GM19238 (cell line): ENCODE results near the gene GP1BA.

ENCODE experiments used
- DNase-seq: peaks from one replicate; pipeline ENCODE4 v3.0.0; 2011; ENCODE audit warnings: low spot score; ENCODE audit not compliant: insufficient read length

GP1BA gene

DNA sequence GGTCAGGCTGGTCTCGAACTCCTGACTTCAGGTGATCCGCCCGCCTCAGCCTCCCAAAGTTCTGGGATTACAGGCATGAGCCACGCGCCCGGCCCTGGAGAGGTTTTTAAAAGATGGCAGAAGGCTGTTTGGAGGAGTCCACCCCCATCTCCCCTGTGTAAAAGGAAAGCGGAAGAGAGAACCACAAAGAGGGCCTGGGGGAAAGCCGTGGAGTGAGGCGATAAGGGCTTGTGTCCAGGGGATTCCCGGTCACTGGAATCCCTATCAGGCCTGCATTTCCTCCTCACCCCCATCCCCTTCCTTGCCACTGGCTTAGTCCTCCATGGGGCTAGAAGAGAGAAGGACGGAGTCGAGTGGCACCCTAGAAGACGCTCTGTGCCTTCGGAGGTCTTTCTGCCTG lies at the start of gene GP1BA:
Gene GP1BA, plus strand, starts transcription at position 315 of the 400 bp plus-strand sequence. CDS start 328 bp downstream, outside the sequence.
- DNase-seq: peak; percentile 28

DNA sequence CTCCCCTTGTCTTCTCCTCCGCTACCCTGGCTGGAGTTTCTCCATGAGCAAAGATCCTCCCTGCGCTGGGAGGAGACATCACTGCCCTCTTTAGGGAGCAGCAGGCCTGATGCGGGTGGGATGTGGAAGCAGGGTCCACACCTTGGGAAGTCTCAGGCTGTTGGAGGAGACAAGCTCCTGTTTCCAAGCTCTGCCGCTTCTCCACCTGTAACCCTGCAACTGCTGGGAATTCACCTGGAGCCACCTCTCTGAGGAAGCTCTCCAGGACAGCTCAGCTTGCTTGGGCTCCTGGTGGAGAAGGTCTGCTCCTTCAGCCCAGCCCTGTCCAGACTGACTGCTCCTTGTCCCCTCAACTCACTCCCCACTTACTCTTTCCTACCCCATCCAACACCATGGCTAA lies 47.6 kb upstream of the GP1BA start:
- no peak for DNase-seq

DNA sequence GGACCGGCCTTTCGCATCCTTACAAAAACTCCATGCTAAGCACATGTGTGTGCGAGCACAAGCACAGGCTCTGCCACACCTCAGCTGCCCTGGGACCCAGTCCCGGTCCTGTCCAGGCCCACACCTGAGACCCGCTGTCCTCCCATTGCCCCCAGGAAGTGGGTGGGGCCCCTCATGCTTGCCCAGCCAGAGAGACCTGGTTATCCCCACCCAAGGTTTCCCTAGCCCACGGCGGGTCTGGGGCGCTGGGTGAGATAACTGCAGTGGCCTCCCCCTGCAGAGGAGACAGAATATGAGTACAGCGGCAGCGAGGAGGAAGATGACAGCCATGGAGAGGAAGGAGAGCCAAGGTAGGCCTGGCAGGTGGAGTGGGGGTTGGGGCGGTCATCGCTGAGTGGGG lies 45.2 kb upstream of the GP1BA start:
- DNase-seq: no peak

DNA sequence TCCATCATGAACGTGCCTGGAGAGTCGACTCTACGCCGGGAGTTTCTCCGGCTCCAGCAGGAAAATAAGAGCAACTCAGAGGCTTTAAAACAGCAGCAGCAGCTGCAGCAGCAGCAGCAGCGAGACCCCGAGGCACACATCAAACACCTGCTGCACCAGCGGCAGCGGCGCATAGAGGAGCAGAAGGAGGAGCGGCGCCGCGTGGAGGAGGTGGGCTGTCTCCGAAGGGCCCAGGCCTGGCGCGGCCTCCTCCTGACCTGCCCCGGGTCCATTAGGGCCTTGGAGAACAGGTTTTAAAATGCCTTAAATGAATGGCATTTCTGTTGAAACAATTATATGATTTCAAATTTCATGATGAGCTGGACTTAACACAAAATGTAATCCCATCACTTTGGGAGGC lies 44.5 kb upstream of the GP1BA start:
- no peak for DNase-seq

DNA sequence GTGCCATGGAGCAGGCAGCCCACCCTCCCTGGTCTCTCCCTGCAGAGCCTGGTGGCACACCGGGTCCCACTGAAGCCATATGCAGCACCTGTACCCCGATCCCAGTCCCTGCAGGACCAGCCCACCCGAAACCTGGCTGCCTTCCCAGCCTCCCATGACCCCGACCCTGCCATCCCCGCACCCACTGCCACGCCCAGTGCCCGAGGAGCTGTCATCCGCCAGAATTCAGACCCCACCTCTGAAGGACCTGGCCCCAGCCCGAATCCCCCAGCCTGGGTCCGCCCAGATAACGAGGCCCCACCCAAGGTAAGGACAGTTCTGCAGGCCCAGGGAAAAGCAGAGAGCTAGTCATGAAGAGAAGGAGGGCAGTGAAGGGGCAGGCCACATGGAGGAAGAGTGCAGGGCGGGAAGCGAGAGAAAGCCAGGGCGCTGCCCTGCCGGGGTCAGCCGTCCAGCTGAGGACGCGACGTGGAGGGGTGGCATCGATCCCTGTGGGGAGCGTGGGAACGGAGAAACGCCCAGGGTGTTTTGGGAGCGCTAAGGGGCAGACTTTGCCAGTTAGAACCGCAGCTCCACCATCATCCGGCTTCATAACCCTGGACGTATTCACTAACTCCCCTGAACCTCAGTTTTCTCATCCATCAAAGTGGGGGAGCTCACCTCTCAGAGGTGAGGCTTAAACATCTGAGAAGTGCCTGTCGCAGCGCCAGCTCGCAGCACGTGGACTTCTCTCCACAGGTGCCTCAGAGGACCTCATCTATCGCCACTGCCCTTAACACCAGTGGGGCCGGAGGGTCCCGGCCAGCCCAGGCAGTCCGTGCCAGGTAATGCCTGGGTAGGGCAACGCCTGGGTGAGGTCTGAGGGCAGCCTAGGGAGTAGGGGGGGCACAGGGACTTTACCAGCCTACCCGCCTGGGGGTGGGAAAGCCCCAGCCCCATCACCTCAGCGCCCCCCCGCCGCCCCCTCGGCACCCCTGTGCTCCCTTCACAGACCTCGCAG lies 40.4 kb upstream of the GP1BA start:
- DNase-seq: no peak

DNA sequence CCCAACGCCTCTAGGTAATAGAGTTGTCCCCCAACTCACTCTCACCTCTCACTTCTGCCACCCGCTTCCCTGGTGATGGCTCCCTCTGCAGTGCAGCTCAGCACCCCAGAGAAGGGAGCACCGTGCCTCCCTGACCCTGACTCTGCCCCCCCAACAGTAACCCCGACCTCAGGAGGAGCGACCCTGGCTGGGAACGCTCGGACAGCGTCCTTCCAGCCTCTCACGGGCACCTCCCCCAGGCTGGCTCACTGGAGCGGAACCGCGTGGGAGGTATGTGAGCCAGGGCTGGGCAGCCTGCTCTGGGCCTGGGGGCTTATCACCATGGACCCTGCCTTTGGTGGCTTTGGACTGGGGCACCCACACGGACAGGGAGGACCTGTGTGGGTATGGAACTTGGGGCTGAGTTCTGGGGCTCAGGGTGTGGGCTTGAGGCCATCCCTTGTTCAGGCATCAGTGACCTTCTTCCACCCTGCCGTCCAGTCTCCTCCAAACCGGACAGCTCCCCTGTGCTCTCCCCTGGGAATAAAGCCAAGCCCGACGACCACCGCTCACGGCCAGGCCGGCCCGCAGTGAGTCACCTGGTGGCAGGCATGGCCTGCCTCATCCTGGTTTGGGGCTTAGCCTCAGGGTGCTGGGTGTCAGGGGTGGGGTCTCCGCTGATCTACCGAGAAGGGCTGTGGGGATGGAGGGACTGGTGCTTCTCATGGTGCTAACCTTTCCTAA lies 39.4 kb upstream of the GP1BA start:
- no peak for DNase-seq

DNA sequence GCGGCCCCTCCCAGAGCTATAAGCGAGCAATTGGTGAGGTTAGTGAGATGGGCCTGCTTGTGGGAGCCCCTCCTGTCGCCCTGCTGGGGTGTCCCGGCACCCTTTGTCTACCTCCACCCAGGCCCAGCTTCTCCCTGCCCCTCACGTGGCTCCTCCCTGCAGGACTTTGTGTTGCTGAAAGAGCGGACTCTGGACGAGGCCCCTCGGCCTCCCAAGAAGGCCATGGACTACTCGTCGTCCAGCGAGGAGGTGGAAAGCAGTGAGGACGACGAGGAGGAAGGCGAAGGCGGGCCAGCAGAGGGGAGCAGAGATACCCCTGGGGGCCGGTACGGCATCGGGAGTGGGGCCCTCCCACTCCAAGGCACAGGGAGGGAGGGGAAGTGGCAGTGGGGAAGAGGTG lies 38.8 kb upstream of the GP1BA start:
- DNase-seq: no peak

DNA sequence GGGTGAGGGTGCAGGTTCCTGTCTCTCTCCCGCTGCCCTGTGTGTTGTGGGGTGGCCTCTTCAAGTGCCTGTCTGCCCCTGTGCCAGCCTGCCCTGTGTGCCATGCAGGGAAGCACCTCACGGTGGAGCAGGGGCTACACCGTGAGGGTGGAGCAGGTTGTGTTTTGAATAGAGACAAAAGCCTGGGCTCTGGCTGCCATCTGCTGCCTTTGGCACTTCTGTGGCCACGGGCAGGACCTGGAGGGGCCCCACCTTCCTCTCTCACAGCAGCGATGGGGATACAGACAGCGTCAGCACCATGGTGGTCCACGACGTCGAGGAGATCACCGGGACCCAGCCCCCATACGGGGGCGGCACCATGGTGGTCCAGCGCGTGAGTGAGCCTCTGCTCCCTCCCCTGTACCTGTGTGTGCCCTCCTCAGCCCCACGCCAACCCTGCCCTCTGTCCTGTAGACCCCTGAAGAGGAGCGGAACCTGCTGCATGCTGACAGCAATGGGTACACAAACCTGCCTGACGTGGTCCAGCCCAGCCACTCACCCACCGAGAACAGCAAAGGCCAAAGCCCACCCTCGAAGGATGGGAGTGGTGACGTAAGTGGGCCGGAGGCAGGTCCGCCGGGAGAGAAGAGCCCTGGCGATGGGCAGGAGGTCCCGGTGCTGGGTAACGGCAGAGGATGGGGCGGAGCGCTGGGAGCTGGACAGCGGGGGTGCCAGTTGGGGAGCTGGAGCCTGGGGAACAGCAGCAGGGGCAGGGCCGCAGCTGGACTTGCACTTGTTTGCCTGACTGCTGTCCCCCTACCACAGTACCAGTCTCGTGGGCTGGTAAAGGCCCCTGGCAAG lies 38.1 kb upstream of the GP1BA start:
- no peak for DNase-seq

DNA sequence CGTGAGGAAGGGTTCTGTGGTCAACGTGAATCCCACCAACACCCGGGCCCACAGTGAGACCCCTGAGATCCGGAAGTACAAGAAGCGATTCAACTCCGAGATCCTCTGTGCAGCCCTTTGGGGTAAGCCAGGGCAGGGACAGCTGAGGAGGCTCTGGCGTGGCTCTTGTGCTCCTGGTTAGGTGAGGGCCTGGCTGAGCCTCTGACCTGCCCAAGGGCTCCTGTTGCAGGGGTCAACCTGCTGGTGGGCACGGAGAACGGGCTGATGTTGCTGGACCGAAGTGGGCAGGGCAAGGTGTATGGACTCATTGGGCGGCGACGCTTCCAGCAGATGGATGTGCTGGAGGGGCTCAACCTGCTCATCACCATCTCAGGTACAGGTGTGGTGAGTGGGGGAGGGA lies 37.0 kb upstream of the GP1BA start:
- DNase-seq: no peak

DNA sequence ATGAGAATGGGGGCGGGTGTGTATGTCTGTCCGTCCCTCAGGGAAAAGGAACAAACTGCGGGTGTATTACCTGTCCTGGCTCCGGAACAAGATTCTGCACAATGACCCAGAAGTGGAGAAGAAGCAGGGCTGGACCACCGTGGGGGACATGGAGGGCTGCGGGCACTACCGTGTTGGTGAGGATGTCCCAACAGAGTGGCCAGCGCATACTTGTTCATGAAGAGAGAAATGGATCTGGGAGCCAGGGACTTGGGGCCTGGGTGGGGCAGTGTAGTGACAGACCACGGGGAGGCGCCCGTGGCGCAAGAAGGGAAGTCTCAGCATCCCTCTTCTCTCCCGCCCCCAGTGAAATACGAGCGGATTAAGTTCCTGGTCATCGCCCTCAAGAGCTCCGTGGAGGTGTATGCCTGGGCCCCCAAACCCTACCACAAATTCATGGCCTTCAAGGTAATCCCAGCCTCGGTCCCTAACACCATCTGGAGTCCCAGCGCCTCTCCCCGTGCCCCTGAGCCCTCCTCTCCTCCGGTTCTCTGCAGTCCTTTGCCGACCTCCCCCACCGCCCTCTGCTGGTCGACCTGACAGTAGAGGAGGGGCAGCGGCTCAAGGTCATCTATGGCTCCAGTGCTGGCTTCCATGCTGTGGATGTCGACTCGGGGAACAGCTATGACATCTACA lies 36.3 kb upstream of the GP1BA start:
- no peak for DNase-seq

DNA sequence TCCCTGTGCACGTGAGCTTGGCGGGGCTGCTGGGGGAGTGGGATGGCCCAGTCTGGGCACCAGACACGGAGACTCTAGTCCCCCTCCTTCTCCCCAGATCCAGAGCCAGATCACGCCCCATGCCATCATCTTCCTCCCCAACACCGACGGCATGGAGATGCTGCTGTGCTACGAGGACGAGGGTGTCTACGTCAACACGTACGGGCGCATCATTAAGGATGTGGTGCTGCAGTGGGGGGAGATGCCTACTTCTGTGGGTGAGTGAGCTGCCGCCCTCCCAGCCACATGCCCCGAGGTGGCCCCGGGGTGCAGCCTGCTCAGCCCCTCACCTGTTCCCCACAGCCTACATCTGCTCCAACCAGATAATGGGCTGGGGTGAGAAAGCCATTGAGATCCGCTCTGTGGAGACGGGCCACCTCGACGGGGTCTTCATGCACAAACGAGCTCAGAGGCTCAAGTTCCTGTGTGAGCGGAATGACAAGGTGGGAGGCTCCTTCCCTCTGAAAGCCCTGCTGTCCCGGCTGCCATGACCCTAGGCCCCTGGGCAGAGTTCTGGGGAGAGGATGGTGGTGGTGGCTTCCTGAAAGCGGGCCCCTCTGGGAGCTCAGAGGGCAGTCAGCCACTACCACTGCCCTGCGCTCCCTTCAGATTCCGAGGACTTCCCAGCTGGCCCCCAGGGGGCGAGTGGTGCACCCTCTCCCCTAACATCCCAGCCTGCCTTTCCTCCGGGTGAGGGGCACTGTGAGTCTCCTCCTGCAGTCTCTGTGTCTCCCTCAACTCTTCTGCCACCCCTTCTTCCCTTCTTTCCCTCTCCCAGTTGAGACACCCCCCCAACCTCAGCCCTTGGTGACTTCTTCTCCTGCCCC lies 35.5 kb upstream of the GP1BA start:
- no peak for DNase-seq

DNA sequence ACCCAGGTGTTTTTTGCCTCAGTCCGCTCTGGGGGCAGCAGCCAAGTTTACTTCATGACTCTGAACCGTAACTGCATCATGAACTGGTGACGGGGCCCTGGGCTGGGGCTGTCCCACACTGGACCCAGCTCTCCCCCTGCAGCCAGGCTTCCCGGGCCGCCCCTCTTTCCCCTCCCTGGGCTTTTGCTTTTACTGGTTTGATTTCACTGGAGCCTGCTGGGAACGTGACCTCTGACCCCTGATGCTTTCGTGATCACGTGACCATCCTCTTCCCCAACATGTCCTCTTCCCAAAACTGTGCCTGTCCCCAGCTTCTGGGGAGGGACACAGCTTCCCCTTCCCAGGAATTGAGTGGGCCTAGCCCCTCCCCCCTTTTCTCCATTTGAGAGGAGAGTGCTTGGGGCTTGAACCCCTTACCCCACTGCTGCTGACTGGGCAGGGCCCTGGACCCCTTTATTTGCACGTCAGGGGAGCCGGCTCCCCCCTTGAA lies 34.8 kb upstream of the GP1BA start:
- DNase-seq: no peak

DNA sequence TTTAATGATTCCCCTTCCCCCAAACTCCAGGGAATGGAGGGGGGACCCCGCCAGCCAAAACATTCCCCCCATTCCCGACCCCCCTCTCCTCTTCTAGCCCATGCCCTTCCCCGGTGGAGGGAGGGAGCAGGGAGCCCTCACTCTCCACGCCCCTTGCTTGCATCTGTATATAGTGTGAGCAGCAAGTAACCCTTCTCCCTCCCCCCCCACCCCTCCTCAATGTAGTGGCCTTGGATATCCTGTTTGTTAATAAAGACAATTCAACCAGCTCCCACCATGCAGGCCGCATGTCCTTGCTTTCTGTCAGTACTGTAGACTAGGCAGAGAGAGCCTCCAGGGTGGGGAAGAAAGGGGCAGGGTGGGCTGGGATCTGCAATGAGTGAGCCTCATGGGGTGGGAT lies 34.3 kb upstream of the GP1BA start:
- no peak for DNase-seq

DNA sequence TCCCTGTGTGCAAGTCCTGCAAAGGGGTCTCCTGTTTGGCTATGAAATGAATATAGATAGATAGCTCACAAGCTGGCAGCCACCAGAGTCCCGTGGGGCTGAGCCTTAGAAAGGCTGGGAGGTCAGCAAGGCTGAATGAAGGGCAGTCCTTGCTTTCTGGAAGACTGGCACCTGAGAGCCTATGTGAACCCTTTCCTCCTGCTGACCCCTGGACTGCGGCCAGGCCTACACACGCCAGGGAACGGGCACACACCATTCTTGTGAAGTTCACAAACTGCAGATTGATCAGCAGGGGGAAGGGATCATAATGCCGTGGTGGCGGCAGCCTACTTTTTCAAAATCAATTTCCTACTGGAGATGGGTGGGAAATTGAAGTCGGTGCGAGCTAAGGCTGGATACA lies 33.7 kb upstream of the GP1BA start:
- DNase-seq: no peak

DNA sequence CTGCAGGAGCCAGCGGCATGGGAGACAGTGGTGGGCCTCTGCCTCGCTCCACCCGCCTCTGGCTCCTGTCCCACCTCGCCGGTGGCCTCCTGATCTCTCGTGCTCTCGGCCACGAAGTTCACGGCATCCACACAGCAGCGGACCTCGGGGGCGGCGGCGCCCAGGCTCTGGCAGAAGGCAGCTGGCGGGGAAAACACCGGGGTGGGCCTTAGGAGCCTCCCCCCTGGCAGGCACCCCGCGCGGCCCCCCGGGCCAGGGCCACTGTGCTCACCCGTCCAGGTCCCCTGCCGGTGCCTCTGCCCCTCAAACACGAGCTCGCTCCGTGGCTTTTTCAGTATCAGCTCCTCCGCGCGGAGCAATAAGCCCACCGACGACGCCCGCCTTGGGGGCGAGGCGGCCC lies 33.1 kb upstream of the GP1BA start:
- no peak for DNase-seq

DNA sequence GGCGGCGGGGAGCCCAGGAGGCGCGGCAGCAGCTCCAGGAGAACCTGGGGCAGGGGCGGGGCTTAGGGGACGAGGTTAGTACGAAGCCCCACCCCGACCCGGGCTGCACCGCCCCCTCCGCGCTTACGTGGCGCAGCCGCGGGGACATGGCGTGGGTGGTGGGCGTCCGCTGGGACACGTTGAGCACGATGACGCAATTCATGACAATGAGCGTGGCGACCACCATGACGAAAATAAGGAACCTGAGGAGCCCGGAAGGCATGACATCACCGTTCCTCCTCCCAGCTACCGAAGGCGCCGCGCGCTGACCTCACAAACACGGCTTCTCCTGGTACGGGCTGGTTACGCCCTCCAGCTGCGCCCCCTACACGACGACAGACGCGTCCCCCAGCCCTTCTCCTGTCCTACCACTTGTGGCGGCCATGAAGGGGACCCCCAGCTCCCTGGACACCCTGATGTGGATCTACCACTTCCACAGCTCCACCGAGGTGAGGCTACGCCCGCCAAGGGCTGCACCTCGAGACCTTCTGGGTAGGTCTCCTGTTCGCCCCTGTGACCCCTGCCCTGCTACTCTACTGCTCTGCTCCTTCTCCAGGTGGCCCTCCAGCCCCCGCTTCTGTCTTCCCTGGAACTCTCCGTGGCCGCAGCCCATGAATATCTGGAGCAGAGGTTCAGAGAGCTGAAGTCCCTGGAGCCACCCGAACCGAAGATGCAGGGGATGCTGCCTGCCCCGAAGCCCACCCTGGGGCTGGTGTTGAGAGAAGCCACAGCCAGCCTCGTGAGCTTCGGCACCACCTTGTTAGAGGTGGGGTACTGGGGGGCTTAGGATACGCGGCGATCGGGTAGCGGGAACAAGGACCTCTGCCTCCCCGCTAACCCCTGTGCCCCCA lies 32.5 kb upstream of the GP1BA start, which contains the start of gene C17orf107:
Gene C17orf107, plus strand, starts transcription at position 196 of the 890 bp plus-strand sequence. Its CDS starts 227 bp downstream, at position 423.
- DNase-seq: peak; percentile 63

DNA sequence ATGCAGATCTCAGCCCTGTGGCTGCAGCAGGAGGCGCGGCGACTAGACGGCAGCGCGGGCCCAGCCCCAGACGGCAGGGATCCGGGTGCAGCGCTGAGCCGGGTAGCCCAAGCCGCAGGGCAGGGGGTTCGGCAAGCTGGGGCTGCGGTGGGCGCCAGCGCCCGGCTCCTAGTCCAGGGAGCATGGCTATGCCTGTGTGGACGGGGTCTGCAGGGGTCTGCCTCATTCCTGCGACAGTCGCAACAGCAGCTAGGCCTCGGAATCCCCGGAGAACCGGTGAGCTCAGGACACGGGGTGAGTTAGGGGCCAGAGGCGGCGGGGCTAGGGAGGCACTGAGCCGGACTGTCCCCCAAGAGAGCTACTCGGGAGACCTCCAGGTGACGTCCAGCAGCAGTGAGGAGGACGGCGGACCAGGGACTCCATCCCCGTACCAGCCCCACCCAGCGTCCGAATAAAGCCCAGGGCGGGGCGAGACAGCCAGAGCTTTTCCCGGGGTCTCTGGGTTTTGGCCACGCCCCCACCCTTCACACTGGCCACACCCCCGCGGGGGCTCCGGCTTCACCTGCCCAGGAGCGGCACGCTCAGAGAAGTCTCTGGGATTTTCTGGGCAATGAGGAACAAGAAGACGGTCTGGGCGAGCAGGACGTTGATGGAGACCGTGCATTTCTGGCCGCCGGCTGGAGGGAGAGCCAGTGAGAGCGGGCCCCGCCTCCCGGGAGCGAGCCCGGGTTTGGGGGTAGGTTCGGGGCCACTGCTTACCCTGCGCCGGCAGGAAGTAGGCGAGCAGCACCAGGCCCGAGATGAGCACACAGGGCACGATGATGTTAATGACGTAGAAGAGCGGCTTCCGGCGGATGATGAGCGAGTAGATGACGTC lies 31.6 kb upstream of the GP1BA start:
- no peak for DNase-seq
